WERI-Rb-1 (cell line): ENCODE results near the gene DDX23.

ENCODE experiments used
- DNase-seq: peaks from one replicate; pipeline ENCODE4 v3.0.0-alpha.2; 2020
- H3K27ac ChIP-seq: fragments of 250-450 bp; sonication (Bioruptor Pico); 2 replicates; pipeline ENCODE4 v1.5.1; 2020; ENCODE audit warnings: mild to moderate bottlenecking, moderate library complexity
- H3K27me3 ChIP-seq: fragments of 250-450 bp; sonication (Bioruptor Pico); 2 replicates; pipeline ENCODE4 v1.5.1; 2021; ENCODE audit warnings: mild to moderate bottlenecking, low read depth, moderate library complexity; ENCODE audit not compliant: insufficient read depth, severe bottlenecking
- H3K36me3 ChIP-seq: fragments of 250-450 bp; sonication (Bioruptor Pico); 2 replicates; pipeline ENCODE4 v1.5.1; 2020; ENCODE audit warnings: mild to moderate bottlenecking, moderate library complexity
- H3K4me3 ChIP-seq: 2 replicates; pipeline ENCODE4 v1.5.1; 2011; ENCODE audit warnings: low read depth, mild to moderate bottlenecking, control low read depth, low read length
- H3K9me3 ChIP-seq: fragments of 250-450 bp; sonication (Bioruptor Pico); 2 replicates; pipeline ENCODE4 v1.5.1; 2021; ENCODE audit warnings: mild to moderate bottlenecking, moderate library complexity; ENCODE audit not compliant: severe bottlenecking
- CTCF ChIP-seq: IDR thresholded peaks from 2 replicates; pipeline ENCODE4 v1.5.1; 2011; ENCODE audit warnings: low read depth, mild to moderate bottlenecking, control low read depth, inconsistent platforms, low read length

Gene DDX23

GRCh38 chr12:48851883-48852733 is at the start of gene DDX23:
DDX23 (minus strand) TSS chr12:48852163; CDS start chr12:48845782, 6,381 bp downstream.
- no peaks in the 10 kb centered on the region for H3K27me3 ChIP-seq
- peak within 1 kb of the TSS; percentile 94 for H3K4me3 ChIP-seq
- peaks cover 29% of the 10 kb centered on the region for H3K36me3 ChIP-seq
- DNase-seq, result peak; percentile 96
- peak within 1 kb of the TSS; percentile 89 for H3K27ac ChIP-seq
- H3K9me3 ChIP-seq, result no peaks in the 10 kb centered on the region
- no peak for TF ChIP-seq CTCF

GRCh38 chr12:48901278-48901677 is 49.3 kb upstream of the DDX23 start:
- no peaks in the 10 kb centered on the region for H3K9me3 ChIP-seq
- H3K4me3 ChIP-seq, result no peak overlapping the region
- no peaks in the 10 kb centered on the region for H3K27me3 ChIP-seq
- no peak overlapping the region for H3K27ac ChIP-seq
- TF ChIP-seq CTCF, result no peak
- H3K36me3 ChIP-seq, result no peaks in the 10 kb centered on the region
- no peak for DNase-seq

- TF ChIP-seq CTCF, result no peak
These were observed 47.7 kb upstream of the DDX23 start for GRCh38 chr12:48899651-48900050.

GRCh38 chr12:48894271-48894670 is 42.3 kb upstream of the DDX23 start:
- Histone ChIP-seq H3K9me3 (no peaks in the 10 kb centered on the region), H3K4me3 (no peak overlapping the region), H3K36me3 (no peaks in the 10 kb centered on the region), H3K27ac (no peak overlapping the region), H3K27me3 (no peaks in the 10 kb centered on the region)
- no peak for TF ChIP-seq CTCF
- no peak for DNase-seq

More at GRCh38 chr12:48899651-48900050, 47.7 kb upstream of the DDX23 start:
- Histone ChIP-seq H3K4me3 (no peak overlapping the region), H3K27ac (no peak overlapping the region), H3K36me3 (no peaks in the 10 kb centered on the region), H3K27me3 (no peaks in the 10 kb centered on the region), H3K9me3 (no peaks in the 10 kb centered on the region)
- no peak for DNase-seq

GRCh38 chr12:48890657-48891418 is 38.9 kb upstream of the DDX23 start:
- peak; percentile 89 for DNase-seq
- TF ChIP-seq CTCF, result peak; percentile 93
- Histone ChIP-seq H3K4me3 (peak overlapping the region; percentile 22; the same call in 1 of the 2 replicates), H3K36me3 (no peaks in the 10 kb centered on the region), H3K27me3 (no peaks in the 10 kb centered on the region), H3K27ac (no peak overlapping the region), H3K9me3 (no peaks in the 10 kb centered on the region)
